Heart left ventricle (tissue), 16 donors: Measurements from ENCODE around the gene RHBDF1. TPM values are rescaled to one million over a fixed set of nuclear protein-coding genes. Genes with fewer than 3 reads are reported as not detected.
A peak's percentile ranks its signal among the peaks of the same experiment; 100 is the strongest.
"Not testable (repeated sequence)": the region's sequence is repeated elsewhere in the genome, so short reads cannot be mapped to it uniquely, and the experiment has no call there.

Experiments used
- ATAC-seq, 4 donors: fragments of 200-7000 bp; cut with Tn5 transposase; one replicate each; pipeline ENCODE4 v1.9.1; 2020 to 2022; ENCODE audit warnings: moderate library complexity in 4 of 4, mild to moderate bottlenecking in 3 of 4, moderate number of reproducible peaks in 1 of 4
- DNase-seq, 5 donors: peaks; one replicate each; pipeline ENCODE4 v3.0.0-alpha.2; 2020
- H3K27ac ChIP-seq, 12 donors: fragments of 200-600 bp; sonication (generic) in 4 of 12; one replicate each; pipeline versions ENCODE4 v1.5.0 to v1.8.0; 2016 to 2022; ENCODE audit warnings: mild to moderate bottlenecking in 2 of 12
- H3K27me3 ChIP-seq, 9 donors: fragments of 200-600 bp; sonication (generic) in 2 of 9; one replicate each; pipeline versions ENCODE4 v1.5.1 to v1.8.0; 2016 to 2022; ENCODE audit warnings: mild to moderate bottlenecking in 3 of 9
- H3K36me3 ChIP-seq, 9 donors: fragments of 200-600 bp; sonication (generic) in 2 of 9; one replicate each; pipeline versions ENCODE4 v1.5.0 to v1.8.0; 2018 to 2022; ENCODE audit warnings: mild to moderate bottlenecking in 2 of 9
- H3K4me1 ChIP-seq, 12 donors: fragments of 200-600 bp; sonication (generic) in 4 of 12; one replicate each; pipeline versions ENCODE4 v1.5.0 to v1.8.0; 2016 to 2022; ENCODE audit warnings: mild to moderate bottlenecking in 3 of 12
- H3K4me3 ChIP-seq, 12 donors: fragments of 200-600 bp; sonication (generic) in 4 of 12; one replicate each; pipeline versions ENCODE4 v1.5.0 to v1.8.0; 2017 to 2022; ENCODE audit warnings: mild to moderate bottlenecking in 9 of 12, moderate library complexity in 4 of 12
- H3K9me3 ChIP-seq, 12 donors: fragments of 200-600 bp; sonication (generic) in 4 of 12; one replicate each; pipeline versions ENCODE4 v1.5.0 to v1.8.0; 2016 to 2022; ENCODE audit warnings: mild to moderate bottlenecking in 1 of 12
- CTCF ChIP-seq, 12 donors: fragments of 200-600 bp; sonication (generic) in 4 of 12; IDR thresholded peaks; one replicate each; pipeline versions ENCODE4 v1.5.0 to v1.8.0; 2018 to 2022; ENCODE audit warnings: antibody characterized with exemption in 12 of 12, mild to moderate bottlenecking in 5 of 12
- POLR2A ChIP-seq, 2 donors: fragments of 450-650 bp; IDR thresholded peaks; one replicate each; pipeline ENCODE4 v1.6.1; 2017; ENCODE audit warnings: antibody characterized with exemption in 2 of 2, mild to moderate bottlenecking in 2 of 2, moderate library complexity in 2 of 2
- WGBS, 4 donors: extraction: QIAGEN DNeasy Blood & Tissue Kit in 2 of 4; methylation state at CpG; one replicate each; pipeline versions ENCODE4 v1.1.5 to v1.1.7; 2013 to 2018; 5-methylcytosine and 5-hydroxymethylcytosine counted together
- intact Hi-C, 10 donors: fragments of 100-400 bp; cut with DNase I; formaldehyde crosslinking; loops; one replicate each; pipeline versions ENCODE4 v1.11.1 to v1.14.2; 2022
- polyA plus RNA-seq, 2 donors: library from polyadenylated mRNA; stranded (reverse); fragments of 200-250 nt; gene quantifications; one replicate each; pipeline ENCODE4 v1.2.3, GENCODE V29; 2013
- total RNA-seq, 9 donors: library from RNA; depleted of rRNA in 2 of 9; stranded (reverse); fragments of >200 nt in 2 of 9; fragmentation: NEBNext Ultra II Directional in 3 of 9; extraction: Animal tissue kit (Norgen Biotek cat#: 25700) in 3 of 9; gene quantifications; one replicate each; pipeline versions ENCODE4 v1.1.0 to v1.2.4, GENCODE V29; 2016 to 2023
- donor health status: ischemic (EF 13 %, LVEDD 7.1; RV severe dilation, severe dysfunction).
- donor health status: healthy with polysubstance abuse.
- donor health status: DM: no; HTN: yes; CAD: no.
- donor health status: DM: no; HTN: no; CAD: no.
- donor health status: ischemic (EF 25% LVEDD 6.9; RV normal size, moderate dysfunction).
- donor health status: ischemic (EF 25% LVEDD 5.7; RV mildly dilated, moderate dysfunction).
- donor health status: healthy.
- donor health status: DM: yes; HTN: yes; CAD: no.
- donor health status: ischemic (EF 35%, LVEDD 5.7; RV mildly dilated, moderate dysfunction).
- donor health status: nonischemic (EF 11% LVEDD 7.7; RV severe dilation, severe dysfunction).
- donor health status: DM: yes; HTN: yes; CAD: no.
- donor health status: PGD.
- donor health status: ischemic (EF 29% LVEDD 5.4; RV normal size, mild dysfunction).
- donor health status: nonischemic (EF 23%, LVEDD 6.1; RV moderate dilation, normal function).

The RHBDF1 gene
- total and polyA plus RNA-seq, 11 donors, result 17.4 to 45.8 (median 23.9) TPM

GRCh38 chr16:47234-47633 lies 25.2 kb downstream of the RHBDF1 start:
- Histone ChIP-seq H3K4me3 (no peak overlapping the region), H3K4me1 (peaks cover 0 to 12% (median 0%) of the 10 kb centered on the region in 12 donors), H3K27me3 (no peaks in the 10 kb centered on the region), H3K36me3 (peaks cover 0 to 46% (median 35%) of the 10 kb centered on the region in 9 donors), H3K9me3 (no peaks in the 10 kb centered on the region), H3K27ac (no peak overlapping the region)
- DNase-seq (peak in 1 of 5 donors; percentile 13), ATAC-seq (peak in 1 of 4 donors; percentile 24)
- intact Hi-C loops, result no loop called here
- no peak for TF ChIP-seq POLR2A (IDR thresholded peaks at IDR 0.05)
- TF ChIP-seq CTCF (IDR thresholded peaks at IDR 0.05), result no peak
- WGBS, 4 donors, result 90 to 97% (median 96%) methylated on average over 7 of the region's 7 CpGs

GRCh38 chr16:46510-46909 lies 25.9 kb downstream of the RHBDF1 start:
- H3K9me3 ChIP-seq, intact Hi-C loops, ATAC-seq, H3K4me1 ChIP-seq, H3K4me3 ChIP-seq, H3K27me3 ChIP-seq, H3K27ac ChIP-seq: not testable (repeated sequence)
- WGBS, 4 donors, result 95 to 97% (median 96%) methylated on average over 7 of the region's 7 CpGs
- peak in 1 of 5 donors; percentile 6 for DNase-seq
- peaks cover 0 to 46% (median 35%) of the 10 kb centered on the region in 9 donors for H3K36me3 ChIP-seq

DNA sequence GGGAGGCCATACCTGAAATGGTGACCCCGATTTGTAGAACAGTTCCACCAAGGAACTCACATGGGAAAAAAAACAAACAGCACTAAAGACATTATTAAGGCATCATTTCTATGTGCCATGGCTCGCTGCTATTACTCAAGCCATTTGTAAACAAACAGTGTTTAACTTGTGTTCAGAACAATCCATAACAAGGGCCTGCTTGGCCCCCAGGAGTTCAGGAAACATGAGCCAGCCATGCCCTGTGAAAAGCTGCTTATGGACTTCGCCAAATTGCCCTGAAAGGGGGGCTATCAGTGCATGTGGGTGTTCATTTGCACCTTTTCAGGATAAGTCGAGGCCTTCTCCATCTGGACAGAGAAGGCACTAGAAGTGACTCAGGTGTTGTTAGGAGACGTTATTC lies 27.0 kb downstream of the RHBDF1 start:
- Histone ChIP-seq H3K4me3 (no peak overlapping the region), H3K27ac (no peak overlapping the region), H3K27me3 (no peaks in the 10 kb centered on the region), H3K9me3 (no peaks in the 10 kb centered on the region), H3K4me1 (no peaks in the 10 kb centered on the region), H3K36me3 (peaks cover 0 to 36% (median 32%) of the 10 kb centered on the region in 9 donors)
- DNase-seq (peak in 1 of 5 donors; percentile 2), ATAC-seq (no peak)
- TF ChIP-seq CTCF (IDR thresholded peaks at IDR 0.05) (no peak), POLR2A (IDR thresholded peaks at IDR 0.05) (no peak)
- intact Hi-C loops, result no loop called here
- 95 to 99% (median 96%) methylated on average over 5 of the region's 5 CpGs for WGBS, 4 donors

GRCh38 chr16:44655-45054 lies 27.8 kb downstream of the RHBDF1 start:
- 89 to 95% (median 95%) methylated on average over 8 of the region's 8 CpGs for WGBS, 4 donors
- DNase-seq, result peak in 1 of 5 donors; percentile 3
- H3K36me3 ChIP-seq, result peaks cover 0 to 36% (median 28%) of the 10 kb centered on the region in 9 donors
- H3K4me1 ChIP-seq, result no peaks in the 10 kb centered on the region
- no peak overlapping the region for H3K27ac ChIP-seq
- TF ChIP-seq POLR2A (IDR thresholded peaks at IDR 0.05), result no peak
- intact Hi-C loops, result no loop called here
- no peaks in the 10 kb centered on the region for H3K9me3 ChIP-seq
- H3K27me3 ChIP-seq, result no peaks in the 10 kb centered on the region
- H3K4me3 ChIP-seq, result no peak overlapping the region
- ATAC-seq, result no peak

DNA sequence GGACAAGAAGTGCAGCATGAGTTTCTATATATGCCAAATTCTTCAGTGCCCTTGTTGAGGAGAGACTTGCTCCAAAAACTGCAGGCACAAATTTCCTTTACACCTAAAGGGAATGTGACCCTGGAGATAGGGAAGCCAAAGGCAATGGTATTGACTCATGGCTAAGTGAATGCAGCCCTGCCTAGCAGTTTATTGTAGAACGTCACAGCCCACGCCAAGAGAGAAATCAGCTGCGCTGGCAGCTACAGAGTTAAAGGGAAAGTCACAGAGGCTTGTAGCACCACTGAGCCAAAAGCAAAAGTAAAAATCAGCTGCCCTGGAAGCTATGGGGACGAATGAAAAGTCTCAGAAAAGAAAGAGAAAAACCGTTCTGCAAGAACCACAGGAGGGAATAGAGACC lies 29.1 kb downstream of the RHBDF1 start:
- TF ChIP-seq CTCF (IDR thresholded peaks at IDR 0.05), result no peak
- TF ChIP-seq POLR2A (IDR thresholded peaks at IDR 0.05), result no peak
- Histone ChIP-seq H3K9me3 (no peaks in the 10 kb centered on the region), H3K4me1 (peaks cover 0 to 6% (median 0%) of the 10 kb centered on the region in 12 donors), H3K27me3 (no peaks in the 10 kb centered on the region), H3K27ac (no peak overlapping the region), H3K36me3 (peaks cover 0 to 34% (median 28%) of the 10 kb centered on the region in 9 donors), H3K4me3 (no peak overlapping the region)
- DNase-seq (no peak), ATAC-seq (no peak)
- 80 to 88% (median 82%) methylated on average over 5 of the region's 5 CpGs for WGBS, 4 donors
- intact Hi-C loops, result no loop called here
